Peyer's patch (tissue), 4 donors: ENCODE measurements around the gene NOC4L.

ENCODE experiments used
- CTCF ChIP-seq, 6 experiments: fragments of 450-650 bp in 4 of 6; fragments of 200-600 bp in 2 of 6; sonication (generic) in 1 of 6; IDR thresholded peaks; one replicate each; pipeline ENCODE4 v1.5.1; 2017 to 2019; ENCODE audit warnings: antibody characterized with exemption in 6 of 6, mild to moderate bottlenecking in 3 of 6, moderate library complexity in 1 of 6
- POLR2A ChIP-seq, 2 donors: fragments of 450-650 bp; IDR thresholded peaks; one replicate each; pipeline ENCODE4 v1.5.1; 2017; ENCODE audit warnings: antibody characterized with exemption in 2 of 2, mild to moderate bottlenecking in 2 of 2, moderate library complexity in 2 of 2

GRCh38 chr12:132147423-132148367, 3.4 kb downstream of the NOC4L start:
- TF ChIP-seq CTCF (IDR thresholded peaks at IDR 0.05), result no peak
- no peak for TF ChIP-seq POLR2A (IDR thresholded peaks at IDR 0.05)
